ACHN (cell line): ENCODE results near the gene THSD4.

Experiments used
- DNase-seq: peaks from one replicate; pipeline ENCODE4 v3.0.0-alpha.2; 2015
- in situ Hi-C: cut with HindIII; loops from 2 replicates; pipeline ENCODE4 v1.10.0; 2017; ENCODE audit warnings: low sequenced_read_pairs, low pct_ligation_motif_present, low pct_unique_long_range_greater_than_20kb

Gene THSD4

DNA sequence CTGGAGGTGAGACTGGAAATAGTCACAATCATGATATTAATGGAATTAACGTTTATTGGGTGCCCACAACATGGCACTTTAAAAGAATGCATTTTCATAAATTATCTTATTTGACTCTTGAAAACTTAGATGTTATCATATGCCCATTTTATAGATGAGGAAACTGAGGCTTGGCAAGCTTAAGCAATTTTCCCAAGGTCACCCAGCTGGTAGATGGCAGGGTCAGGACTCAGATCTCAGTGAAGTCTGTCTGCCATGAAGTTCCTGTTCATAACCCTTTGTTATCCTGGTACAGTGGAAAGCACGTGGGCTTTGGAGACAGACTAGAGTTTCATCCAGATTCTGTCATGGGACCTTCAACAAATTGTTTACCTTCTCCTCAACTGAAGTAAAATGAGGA is 520.5 kb downstream of the THSD4 start:
- in situ Hi-C loops: no loop called here
- no peak for DNase-seq

DNA sequence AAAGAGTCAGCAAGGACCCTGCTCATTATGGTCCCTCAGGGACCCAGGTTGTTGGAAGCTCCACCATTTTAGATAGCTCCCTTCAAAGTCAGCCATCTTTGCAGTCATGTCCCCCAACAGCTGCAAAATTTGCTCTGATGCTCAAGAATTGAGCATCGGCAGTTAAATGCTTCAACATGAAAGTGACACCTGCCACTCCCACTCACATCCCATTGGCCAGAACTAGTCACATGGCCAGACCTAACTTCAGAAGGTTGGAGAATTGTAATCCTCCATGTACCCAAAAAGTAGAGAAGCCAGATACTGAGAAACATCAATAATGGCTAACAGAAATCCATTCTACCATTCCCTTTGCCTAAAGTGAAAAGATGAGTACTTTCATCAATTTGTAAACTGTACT is 523.6 kb downstream of the THSD4 start:
- in situ Hi-C loops: no loop called here
- no peak for DNase-seq

DNA sequence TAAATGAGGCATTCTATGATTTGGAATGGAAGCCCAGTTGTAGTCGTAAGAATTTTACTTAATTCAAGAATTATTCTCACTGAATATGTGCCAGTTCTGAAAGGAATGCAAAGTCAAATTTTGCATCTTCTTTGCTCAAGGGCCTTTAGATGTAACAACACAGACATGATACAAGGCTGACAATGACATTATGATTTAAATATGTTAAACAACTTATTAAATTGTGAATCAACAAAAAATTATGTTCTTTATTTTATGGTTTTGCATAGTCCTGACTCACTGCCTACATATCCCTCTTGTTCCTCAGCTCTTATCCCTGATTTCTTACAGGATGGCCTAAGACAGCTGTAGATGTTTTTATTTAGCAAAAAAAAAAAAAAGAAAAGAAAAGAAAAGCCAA is 524.2 kb downstream of the THSD4 start:
- in situ Hi-C loops: no loop called here
- no peak for DNase-seq

DNA sequence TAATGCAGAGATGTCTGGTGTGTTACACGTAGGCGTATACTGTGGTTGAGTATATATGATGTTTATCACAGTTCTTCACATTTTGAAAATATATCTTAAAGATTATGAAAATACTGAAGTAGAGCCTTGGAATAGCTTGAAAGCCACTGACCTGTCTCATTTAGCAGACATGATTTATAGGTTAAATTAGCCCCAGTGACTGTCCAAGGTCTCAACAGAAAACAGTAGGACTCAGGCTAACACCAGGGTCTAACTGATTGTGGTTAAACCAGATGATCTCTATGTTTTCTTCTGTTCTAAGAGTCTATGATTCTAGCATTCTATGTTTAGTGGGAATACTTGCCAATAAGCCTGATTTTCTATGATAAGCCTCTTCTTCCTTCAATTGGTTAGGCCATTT is 528.6 kb downstream of the THSD4 start:
- no peak for DNase-seq
- in situ Hi-C loops: no loop called here

DNA sequence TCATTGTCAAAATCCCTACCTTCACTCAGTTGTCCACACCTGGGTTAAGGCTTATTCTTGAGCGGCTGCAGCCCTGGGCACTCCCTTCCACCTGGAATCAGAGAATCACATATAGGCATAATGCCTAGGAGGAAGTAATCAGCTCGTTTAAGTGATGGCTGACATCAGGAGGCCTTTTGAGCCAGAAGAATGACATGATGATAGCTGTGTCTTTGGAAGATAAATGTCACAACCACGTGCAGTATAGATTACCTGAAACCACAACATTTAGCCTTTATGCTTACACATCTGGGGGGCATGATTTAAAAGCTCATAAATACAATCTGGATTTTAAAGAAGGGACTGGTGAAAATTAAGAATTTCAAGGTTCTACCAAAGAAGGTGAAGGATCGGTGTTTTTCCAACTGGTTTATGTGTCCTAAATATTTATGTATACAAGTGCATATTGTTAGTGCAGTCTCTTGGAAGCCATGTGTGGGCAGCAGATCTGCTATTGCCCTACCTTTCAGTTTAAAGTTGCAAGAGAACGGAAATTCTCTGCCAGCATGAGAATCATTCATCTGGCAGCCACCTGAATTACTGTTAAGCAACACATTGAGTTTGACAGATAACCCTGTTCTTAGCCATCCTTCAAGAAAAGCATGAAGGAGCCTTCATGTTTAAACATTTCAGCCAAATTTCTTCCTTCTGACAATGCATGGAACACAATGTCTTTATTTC is 531.7 kb downstream of the THSD4 start:
- in situ Hi-C loops: no loop called here
- DNase-seq: no peak

DNA sequence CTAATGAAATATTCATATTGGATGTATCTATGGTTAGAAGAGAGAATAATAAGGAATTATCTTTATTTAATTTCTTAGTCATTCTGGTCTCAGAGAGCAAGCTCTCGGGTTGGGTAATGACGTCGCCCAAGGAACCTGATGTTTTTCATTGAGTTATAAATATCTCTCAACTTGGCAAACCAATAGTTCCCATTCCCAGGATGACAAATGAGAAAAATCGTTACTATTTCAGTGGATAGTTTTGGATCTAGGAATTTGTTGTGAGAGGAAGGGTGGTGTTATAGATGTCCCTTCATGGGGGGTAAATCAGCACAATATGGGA is 532.2 kb downstream of the THSD4 start:
- in situ Hi-C loops: no loop called here
- no peak for DNase-seq

DNA sequence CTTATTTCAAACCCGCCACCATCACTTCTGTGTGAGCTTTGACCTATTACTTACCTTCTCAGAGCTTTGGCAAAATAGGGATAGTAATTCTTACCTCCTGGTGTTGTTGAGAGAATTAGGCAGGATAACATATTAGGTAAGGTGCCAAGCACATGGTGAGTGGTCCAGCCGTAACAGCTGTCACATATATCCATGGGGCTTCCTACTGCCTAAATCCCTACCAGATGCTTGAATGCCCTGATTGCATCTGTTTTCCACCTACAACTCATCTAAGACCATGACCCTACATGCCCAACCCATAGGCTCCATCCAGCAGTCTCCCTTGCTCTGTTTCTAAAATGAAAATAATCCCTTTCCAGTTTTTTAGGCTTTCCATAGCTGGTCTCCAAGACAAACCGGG is 532.8 kb downstream of the THSD4 start:
- no peak for DNase-seq
- in situ Hi-C loops: no loop called here

DNA sequence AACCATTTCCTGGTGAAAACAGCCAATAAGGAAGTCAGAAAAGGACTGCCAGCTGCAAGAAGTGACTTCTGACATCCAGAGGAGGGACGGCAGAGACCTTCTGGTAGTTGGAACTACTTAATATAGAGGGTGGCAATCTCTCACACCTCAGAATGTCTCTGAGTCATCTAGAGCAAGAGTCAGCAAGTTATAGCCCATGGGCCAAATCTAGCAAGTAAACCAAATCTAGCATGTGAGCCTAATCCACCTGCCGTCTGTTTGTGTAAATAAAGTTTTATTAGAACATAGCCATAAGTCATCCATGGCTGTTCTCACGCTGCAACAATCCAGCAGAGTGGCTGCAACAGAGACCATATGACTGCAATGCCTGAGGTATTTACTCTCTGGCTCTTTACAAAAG is 534.6 kb downstream of the THSD4 start:
- no peak for DNase-seq
- in situ Hi-C loops: no loop called here

DNA sequence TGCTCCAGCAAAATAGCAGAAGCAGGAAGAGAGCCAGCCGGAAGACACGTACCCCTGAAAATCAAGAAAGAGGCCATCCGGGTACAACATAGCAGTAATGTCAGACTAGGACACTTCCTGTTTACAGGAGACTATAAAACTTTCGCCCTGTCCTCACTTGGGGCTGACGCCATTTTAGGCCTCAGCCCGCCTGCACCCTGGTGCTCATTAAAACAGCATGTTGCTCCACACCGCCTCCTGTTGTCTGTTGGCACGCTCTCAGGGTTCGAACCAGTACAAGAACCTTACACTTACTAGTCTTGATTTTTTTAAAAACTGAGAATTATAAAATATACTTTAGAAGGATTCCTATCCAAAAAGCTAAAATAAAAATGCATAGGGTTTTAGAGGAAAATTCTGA is 535.3 kb downstream of the THSD4 start:
- DNase-seq: no peak
- in situ Hi-C loops: no loop called here

DNA sequence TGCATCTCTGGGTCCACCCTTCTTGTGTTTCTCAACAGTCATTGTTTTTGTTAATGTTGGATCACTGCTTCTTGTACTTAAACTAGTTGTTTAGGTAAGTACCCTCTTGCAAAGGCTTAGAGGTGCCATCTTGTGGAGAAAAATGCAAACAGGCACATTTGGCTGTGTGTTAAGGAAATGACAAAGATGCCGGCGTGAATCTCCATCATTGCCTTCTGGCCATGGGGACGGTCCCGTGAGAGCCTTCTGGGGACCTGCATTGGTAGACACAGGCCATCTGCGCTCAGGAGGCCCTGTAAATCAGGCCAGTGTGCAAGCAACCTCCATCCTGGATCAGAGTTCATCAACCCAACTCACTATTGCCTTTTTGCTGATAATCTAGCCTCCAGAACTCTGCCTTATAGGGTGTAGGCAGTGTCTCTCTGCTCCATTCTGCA is 536.5 kb downstream of the THSD4 start:
- in situ Hi-C loops: no loop called here

DNA sequence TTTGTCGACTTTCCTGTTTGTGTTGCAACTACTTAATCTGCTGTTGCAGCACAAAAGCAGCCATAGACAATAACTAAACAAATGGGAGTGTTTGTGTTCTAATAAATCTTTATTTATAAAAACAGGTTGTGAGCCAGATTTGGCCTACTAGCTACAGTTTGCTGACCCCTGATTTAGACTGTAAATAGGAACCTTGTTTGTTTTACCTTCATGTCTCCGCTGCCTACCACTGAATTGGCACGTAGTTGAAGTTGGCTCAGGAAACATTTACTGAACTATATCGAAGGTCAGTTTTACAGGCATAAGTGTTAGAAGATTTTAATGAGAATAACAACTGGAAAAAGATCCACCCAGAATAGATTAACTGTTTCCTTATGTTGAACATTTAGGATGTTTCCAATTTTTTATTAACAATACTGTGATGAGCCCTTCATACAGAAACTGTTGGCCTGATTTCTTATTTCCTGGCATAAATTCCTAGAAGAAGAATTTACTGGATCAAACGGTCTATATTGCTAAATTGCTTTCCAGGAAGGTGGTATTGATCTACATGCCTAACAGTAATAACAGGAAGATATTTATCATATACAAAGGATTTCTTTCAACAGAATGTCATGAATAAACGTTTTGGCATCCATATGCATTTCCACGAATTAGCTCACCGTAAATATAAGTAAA is 538.9 kb downstream of the THSD4 start:
- in situ Hi-C loops: no loop called here

More for the DNA sequence above, 536.5 kb downstream of the THSD4 start:
- DNase-seq: peak; percentile 59

DNA sequence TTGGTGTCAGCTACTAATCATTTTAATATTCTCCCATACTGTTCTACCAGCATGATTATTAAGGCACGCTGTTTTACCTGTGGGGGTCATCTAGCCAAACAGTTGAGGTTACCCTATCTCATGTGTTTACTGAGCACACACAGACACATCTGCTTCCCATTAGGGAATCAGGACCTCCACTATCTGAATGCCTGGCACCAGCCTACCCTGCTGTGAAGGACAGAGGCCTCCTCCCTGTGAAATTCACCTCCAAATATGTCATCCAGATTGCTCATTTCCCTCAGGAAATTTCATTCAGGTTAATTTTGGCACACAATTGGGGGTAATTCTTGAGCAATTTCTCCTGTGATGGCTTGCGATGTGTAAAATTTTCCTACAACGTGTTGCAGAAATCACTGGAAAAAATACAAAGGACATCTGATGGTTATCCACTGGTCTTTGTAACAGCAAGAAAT is 539.5 kb downstream of the THSD4 start:
- in situ Hi-C loops: no loop called here
- no peak for DNase-seq

More for the DNA sequence above, 538.9 kb downstream of the THSD4 start:
- no peak for DNase-seq

DNA sequence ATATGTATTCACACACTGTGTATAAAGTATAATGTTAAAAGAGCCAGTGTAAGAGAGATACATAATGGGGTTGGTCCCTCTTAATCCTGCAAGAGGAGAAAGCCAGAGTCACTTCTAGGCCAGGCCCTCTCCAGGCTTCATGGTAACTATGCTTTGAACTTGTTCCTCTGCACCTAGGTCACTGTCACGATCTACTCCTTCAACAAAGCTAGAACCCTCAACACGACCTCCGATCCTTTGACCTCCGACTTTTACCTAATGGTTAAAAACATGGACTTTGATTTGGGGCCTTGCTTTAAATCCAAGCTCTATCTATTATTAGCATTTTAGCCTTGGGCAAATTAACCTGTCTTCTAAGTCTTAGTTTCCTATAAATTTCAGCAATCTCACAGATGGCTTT is 541.2 kb downstream of the THSD4 start:
- no peak for DNase-seq

DNA sequence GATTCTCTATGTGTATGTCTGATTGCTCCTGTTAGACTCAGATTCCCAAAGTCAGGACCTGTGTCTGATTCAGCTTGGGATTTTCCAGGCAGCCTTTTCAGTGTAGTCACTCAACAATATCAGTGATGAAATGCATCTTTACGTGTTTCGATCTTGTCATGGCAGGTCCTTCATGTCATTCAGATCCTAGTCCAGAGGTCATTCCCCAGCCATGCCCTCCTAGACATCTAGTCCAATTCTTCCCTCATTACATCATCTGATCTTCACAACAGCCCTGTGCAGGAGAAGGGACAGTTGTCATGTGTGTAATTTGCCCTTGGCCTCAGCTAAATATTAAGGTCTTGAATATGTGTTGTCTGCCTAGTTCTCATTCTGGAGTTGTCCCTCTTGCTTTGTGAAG is 541.9 kb downstream of the THSD4 start:
- no peak for DNase-seq
- in situ Hi-C loops: no loop called here

More for the DNA sequence above, 541.2 kb downstream of the THSD4 start:
- in situ Hi-C loops: no loop called here

DNA sequence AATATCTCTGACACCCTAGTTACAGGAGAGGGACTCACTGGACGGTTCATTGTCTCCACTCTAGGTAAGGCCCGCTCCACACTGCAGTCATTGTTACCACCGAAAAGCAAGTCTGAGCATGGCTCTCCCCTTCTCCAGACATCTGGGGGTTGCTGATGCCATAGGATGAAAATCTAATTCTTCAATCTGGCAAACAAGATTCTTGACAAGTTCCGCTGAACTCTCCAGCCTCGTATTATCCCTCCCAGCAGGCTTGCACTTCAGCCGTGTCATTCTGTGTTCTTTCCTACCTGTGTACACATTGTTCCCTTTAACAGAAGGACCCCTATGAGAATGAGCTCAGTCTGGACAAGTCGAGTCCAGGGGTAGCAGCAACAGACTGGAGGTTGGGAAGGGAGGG is 542.8 kb downstream of the THSD4 start:
- in situ Hi-C loops: no loop called here
- no peak for DNase-seq

DNA sequence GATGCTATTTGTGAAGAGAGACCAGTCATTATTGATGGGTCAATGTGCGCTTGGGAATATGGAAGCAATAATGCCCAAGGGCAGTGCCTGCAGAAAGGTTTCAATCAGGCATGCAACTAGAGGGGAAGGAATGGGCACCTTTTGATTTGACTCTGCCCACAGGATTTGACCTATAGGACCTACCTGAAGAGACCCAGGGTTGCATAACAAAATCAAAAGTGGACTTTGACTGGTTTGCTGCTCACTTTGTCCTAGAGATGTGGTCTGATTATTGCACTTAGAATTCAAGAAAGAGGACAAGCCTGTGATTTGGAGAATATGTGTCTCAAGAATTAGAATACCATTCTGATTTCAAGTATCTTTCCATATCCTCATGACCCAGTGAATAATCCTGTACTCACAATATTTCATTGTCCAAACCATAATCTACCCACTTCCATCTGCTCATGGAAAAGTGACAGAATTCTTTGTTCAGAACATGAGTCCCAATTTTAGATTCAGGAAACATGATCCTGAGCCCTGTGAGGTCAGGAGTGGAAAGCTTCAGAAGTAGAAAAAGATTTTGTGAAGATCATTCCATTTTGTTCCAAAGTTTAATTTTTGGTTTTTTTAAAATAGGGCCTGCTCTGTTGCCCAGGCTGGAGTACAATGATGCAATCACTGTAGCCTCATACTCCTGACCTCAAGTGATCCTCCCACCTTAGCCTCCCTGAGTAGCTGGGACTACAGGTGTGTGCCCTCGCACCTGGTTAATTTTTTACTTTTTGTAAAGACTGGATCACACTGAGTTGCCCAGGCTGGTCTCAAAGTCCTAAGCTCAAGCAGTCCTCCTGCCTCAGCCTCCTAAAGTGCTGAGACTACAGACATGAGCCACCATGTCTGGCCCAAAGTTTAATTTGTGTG is 543.8 kb downstream of the THSD4 start:
- no peak for DNase-seq
- in situ Hi-C loops: no loop called here

DNA sequence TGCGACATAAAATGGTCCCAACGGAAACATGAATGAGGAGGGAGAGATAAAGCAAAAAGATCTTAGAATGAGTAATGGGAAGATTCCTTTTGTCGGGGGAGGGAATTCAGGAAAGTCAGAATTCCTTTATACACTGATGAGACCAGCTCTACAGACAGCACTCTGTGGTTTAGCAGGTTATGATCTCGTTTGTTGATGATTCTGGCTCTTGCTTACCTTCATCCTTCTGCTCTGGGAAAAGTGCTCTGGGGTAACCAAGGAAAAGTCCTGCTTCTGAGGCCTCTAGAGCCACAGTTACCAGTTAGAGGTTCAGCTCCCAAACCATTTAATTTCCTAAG is 544.4 kb downstream of the THSD4 start:
- no peak for DNase-seq
- in situ Hi-C loops: no loop called here

DNA sequence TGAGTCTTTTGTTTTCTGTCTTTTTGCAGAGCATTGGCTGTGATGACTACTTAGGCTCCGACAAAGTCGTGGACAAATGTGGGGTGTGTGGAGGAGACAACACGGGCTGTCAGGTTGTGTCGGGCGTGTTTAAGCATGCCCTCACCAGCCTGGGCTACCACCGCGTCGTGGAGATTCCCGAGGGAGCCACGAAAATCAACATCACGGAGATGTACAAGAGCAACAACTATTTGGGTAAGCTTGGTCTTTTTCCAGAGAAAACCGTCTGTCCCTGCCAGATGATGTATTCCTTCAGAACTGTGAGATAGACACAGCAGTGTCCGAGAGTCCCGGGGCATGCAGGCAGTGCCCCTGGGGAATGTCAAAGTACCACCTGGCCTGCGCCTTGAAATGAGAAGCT is 545.2 kb downstream of the THSD4 start:
- in situ Hi-C loops: no loop called here
- DNase-seq: no peak

DNA sequence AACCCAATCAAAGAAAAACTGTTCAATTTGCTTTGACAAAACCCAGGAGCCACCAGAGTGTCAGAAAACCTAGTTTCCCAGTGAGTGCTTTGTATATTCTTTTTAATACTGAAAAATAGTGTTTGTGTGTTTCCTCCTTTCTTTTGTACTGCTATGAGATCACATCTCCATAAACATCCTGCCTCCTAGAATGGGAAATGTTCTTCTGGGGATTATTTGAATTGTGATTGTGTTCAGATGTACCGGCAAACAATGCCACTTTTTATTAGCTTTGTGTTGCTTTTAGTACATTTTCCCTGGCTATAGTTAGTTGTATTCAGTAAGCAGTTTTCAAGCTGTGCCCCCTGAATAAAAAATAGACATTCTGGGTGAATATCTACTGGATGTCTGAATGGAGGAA is 547.0 kb downstream of the THSD4 start:
- DNase-seq: no peak
- in situ Hi-C loops: no loop called here
